GM19468 (cell line): ENCODE data around the gene ADCY1.
"Not testable (repeated sequence)": the region's sequence is repeated elsewhere in the genome, so short reads cannot be mapped to it uniquely, and the experiment has no call there.

Source experiments
- ATAC-seq: cut with Tn5 transposase; IDR thresholded peaks from one replicate; pipeline ENCODE4 v1.9.1; 2021; ENCODE audit warnings: mild to moderate bottlenecking, moderate library complexity, moderate number of reproducible peaks; ENCODE audit not compliant: unreplicated experiment; ENCODE audit errors: extremely low read depth

The ADCY1 gene

DNA sequence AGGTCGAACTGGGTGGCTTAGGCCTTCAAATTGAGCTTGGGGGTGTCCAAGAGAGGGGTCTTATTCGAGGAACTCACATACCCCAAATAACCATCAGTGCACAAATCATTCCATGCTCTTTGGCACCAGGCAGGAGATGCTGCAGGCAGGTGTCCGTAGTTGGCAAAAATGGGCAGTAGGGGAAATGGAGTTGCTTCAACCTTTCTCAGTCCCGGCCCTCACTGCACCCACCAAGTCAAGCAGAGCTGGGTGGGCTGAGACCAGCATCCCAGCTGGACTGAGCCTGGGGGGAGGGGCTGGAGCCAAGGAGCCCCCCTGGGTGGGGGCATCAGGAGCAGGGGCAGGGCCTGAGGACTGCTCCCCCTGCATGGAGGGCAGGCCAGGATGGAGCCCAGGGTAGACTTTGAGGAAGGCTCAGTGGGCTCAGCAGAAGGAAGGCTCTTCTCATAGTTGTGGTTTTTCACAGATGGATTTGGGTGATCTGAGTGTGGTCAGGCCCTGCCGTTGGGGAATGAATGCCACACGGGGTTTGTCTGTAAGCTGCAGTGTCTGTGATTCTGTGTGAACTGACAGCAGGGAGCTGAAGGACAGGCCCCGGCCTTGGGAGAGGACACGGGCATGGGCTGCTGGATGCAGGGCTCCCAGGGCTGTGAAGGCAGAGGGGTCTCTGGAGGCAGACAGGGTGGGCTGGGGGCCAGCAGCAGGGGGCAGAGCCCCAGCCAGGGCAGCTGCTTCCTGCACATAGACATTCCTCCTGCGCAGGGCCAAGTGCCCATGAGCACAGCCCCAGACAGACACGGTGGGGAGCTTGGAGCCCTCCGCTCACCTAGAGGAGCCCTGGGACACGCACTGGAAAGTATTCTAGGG lies 144.5 kb downstream of the ADCY1 start:
- no peak for ATAC-seq

DNA sequence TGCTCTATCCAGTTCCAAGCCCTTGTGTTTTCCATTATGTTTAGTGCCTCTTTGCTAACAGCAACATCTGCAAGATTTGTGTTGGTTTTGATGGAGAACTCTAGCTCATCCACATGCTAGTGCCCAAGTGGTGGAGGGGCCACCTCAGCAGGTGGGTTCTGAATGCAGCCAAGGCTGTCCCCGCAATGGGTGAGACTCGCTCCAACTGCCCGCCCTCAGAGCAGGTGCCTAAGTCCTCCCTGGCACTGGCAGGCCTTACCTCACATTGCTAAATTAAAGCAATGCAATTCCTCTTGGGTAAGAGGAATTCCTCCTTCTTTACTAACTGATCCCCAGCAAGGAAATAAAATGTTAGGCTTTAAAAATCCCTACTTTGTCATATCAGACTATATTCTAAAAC lies 146.8 kb downstream of the ADCY1 start:
- no peak for ATAC-seq

DNA sequence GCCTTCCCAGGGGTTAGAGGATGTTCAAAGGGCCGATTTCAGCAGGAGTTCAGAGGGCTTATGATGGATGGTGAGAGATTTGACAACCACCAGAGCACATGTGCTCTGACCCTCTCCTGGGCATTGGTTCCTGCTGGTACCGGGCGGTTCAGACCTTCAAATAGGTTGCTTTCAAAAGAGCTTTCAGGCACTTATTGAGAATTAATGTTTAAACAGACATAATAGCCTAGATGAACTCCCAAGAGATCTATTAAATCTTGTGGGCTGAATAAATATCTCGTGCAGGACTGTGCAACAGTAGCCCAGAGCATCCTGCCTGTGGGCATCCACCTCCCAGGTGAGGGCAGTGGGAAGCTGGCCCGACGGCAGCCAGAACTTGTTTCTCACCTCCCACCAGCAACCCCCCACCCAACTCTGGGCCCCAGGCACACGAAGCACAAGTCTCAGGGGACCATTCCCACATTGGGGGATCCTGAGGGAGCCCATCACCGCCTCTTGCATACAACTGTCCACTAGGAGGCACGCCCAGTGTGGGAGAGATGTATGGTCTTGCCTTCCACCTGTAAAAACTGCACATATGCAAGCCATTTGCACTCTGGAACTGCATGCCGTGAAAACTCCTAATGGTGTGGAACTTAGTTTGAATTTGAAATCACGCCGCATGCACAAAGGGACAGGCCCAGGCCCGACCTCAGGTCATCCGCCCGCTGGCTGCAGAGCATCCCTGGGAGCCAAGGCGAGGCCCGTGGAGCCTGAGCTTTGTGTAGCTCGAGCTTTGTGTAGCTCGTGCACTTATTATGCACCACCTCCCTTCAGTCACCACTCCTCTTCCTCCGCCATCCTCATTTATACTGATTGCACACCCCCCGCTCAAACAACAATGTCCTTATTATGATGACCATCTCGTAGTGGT lies 147.8 kb downstream of the ADCY1 start:
- ATAC-seq = no peak

- not testable (repeated sequence) for ATAC-seq
Measured at GRCh38 chr7:45725231-45725630, 151.1 kb downstream of the ADCY1 start.

DNA sequence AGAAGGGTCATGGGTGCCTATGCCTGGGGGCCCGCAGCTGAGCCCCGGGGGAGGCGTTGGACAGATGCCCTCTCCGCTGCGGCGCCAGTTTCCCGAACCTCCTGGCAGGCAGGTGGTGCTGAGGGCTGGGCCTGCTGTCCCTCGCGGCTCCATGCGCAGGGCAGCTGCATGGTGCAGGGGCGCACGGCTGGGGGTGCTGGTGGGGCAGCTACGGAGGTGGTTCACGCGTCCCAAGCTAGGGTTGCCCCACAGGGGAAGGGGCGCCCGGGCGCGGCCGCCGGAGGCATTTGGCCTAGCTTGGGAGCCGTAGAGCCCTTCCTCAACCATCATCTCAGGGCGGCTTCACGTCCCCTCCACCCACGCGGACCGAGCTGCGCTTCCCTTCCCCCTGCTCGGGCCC lies 152.7 kb downstream of the ADCY1 start:
- no peak for ATAC-seq

DNA sequence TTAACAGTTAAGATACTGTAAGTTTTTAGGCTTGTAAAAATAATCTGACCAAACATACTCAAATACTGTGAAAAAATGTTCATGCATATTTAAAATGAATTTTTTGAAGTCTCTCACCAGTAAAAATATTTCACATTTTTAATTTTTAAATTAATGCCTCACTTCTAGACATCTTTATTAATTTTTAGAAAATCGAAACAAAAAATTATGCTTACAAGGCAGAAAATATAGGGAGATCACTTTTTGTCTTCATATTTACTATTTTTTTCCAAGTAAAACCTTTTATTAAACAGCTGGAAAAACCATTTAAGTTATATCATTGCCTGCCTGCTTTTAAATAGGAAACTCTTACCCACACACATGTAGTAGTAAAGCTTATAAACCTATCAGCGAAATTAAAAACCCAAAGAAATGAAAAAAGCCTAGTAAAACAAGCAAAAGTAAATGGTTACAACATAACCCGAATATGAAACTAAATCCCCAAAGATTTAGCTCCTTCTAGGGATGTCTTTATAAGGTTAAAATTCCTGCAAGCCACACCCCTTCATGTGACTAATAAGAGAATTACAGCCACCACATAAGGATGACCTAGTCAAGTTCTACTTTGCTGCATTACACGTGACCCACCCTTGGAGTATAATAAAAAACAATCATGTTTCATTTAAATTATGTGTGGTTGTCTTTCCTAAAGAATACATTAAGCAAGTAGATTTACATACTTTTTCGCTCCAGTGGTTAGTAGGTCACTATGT lies 157.7 kb downstream of the ADCY1 start:
- not testable (repeated sequence) for ATAC-seq

GRCh38 chr7:45738920-45739319 lies 164.8 kb downstream of the ADCY1 start:
- not testable (repeated sequence) for ATAC-seq

- not testable (repeated sequence) for ATAC-seq
Measured at GRCh38 chr7:45740573-45740972, 166.4 kb downstream of the ADCY1 start.

- ATAC-seq = not testable (repeated sequence)
Measured at GRCh38 chr7:45748976-45749375, 174.8 kb downstream of the ADCY1 start.

DNA sequence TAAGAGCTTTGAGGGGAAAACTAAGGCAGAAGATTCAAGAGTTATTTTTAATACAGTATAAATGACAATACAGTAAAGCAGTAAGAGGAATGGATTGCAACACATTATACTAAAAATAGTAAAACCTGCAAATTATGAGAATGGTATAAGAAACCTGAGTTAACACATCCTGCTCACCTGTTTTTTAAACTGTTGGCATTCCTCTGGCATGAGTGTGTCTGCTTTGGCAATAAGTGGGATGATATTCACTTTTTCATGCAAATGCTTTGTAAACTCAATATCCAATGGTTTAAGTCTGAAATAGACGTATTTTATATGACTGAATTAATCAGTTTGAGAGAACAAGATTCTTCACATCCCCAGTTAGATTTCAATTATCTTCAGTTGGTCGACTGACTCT lies 177.2 kb downstream of the ADCY1 start:
- not testable (repeated sequence) for ATAC-seq

DNA sequence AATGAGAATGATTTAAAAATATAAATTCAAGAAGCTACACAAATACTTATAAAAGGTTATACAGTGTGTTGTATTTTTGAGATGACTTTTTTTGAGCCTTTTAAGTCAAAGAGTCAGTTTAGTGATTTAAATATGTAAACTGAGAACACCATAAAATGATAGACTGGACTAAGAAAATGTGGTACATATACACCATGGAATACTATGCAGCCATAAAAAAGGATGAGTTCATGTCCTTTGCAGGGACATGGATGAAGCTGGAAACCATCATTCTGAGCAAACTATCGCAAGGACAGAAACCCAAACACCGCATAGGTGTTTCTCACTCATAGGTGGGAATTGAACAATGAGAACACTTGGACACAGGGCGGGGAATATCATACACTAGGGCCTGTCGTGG lies 182.2 kb downstream of the ADCY1 start:
- ATAC-seq = not testable (repeated sequence)

GRCh38 chr7:45756757-45757156 lies 182.6 kb downstream of the ADCY1 start:
- ATAC-seq = not testable (repeated sequence)

DNA sequence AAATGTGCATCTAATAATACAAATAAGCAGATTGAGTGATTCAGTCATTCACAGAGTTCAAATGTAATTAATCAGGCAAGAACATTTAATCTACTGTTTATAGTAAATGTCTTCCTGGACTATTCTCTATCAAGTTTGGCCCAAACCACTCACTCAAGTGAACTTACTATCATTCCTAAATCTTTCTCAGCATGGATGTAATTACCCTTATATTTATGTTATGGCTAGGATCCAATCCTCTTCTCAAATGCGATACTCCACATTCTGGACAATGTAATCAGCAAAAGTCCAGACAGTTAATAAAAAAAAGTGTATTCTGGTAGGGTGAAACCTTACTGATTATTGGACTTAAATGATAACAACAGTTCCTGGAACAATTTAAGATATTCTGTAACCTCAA lies 185.3 kb downstream of the ADCY1 start:
- ATAC-seq = not testable (repeated sequence)

- ATAC-seq = not testable (repeated sequence)
Measured at GRCh38 chr7:45761545-45762205, 187.5 kb downstream of the ADCY1 start.

GRCh38 chr7:45762225-45762994 lies 188.2 kb downstream of the ADCY1 start:
- ATAC-seq = not testable (repeated sequence)

- ATAC-seq = peak; percentile 99
Measured at GRCh38 chr7:45768516-45769394, 194.6 kb downstream of the ADCY1 start.

- not testable (repeated sequence) for ATAC-seq
Measured at GRCh38 chr7:45769626-45770025, 195.5 kb downstream of the ADCY1 start.
